GM12801 (cell line): ENCODE data around the gene DOK4.

Source experiments
- TF ChIP-seq, protein P1 (sequence below): IDR thresholded peaks from one replicate; pipeline ENCODE4 v1.5.1; 2011; ENCODE audit warnings: control low read depth; ENCODE audit not compliant: insufficient read length; ENCODE audit errors: extremely low read depth

DOK4 gene

DNA sequence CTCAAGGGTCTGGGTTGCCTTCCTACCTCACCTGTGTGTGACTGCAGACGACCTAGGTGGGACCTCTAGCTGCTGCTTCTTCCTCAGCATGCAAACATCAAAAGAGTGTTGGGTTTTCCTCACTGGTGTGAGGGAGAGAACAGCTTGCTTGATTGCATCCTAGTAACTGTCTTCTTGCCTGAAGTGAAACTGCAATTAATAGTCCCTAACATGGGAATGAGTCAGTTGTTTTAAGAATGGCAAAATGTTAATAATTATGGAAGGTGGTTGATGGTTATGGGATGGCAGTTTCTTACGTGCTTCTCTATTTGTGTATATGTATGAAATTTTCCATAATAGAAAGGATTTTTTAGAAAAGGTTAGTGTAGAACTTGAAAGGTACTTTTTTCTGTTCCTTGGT is 17.9 kb downstream of the DOK4 start:
- TF ChIP-seq, protein P1, sequence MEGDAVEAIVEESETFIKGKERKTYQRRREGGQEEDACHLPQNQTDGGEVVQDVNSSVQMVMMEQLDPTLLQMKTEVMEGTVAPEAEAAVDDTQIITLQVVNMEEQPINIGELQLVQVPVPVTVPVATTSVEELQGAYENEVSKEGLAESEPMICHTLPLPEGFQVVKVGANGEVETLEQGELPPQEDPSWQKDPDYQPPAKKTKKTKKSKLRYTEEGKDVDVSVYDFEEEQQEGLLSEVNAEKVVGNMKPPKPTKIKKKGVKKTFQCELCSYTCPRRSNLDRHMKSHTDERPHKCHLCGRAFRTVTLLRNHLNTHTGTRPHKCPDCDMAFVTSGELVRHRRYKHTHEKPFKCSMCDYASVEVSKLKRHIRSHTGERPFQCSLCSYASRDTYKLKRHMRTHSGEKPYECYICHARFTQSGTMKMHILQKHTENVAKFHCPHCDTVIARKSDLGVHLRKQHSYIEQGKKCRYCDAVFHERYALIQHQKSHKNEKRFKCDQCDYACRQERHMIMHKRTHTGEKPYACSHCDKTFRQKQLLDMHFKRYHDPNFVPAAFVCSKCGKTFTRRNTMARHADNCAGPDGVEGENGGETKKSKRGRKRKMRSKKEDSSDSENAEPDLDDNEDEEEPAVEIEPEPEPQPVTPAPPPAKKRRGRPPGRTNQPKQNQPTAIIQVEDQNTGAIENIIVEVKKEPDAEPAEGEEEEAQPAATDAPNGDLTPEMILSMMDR: no peak

DNA sequence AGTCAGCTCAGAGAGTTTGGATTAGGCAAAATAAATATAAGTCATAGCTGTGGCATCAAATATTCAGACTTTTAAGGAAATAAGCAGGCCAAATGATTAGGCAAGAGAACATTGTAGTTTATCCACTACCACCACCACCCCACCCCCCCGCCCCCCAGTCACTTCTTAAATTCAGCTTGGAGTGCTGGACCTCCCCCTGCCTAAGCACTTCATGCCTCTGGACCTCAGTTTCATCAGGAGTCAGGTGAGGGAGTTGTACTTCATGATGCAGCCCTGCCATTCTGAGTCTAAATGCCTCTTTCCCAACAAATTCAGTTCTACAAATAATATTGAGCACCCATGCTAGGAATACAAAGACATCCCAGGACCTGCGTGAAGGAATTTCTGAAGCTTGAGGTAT is 21.8 kb downstream of the DOK4 start:
- TF ChIP-seq, protein P1: no peak

DNA sequence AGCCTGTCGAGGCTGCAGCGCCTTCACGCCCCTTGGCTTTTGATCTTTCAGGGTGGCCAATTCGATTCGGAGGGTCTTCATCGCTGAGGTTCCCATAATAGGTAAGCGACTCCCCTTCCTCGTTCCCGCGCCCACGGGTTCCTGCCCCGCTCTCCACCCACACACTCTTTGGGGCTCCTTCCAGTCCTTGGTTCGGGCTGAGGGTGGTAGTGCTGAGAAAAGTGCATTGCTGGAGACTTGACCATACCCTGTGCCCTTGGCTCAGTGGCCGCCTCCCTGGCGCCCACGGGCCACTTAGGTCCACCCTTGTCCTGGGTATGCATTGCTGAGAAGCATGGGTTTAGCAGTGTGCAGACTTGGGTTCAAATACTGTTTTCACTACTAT is 23.3 kb downstream of the DOK4 start:
- TF ChIP-seq, protein P1: no peak

DNA sequence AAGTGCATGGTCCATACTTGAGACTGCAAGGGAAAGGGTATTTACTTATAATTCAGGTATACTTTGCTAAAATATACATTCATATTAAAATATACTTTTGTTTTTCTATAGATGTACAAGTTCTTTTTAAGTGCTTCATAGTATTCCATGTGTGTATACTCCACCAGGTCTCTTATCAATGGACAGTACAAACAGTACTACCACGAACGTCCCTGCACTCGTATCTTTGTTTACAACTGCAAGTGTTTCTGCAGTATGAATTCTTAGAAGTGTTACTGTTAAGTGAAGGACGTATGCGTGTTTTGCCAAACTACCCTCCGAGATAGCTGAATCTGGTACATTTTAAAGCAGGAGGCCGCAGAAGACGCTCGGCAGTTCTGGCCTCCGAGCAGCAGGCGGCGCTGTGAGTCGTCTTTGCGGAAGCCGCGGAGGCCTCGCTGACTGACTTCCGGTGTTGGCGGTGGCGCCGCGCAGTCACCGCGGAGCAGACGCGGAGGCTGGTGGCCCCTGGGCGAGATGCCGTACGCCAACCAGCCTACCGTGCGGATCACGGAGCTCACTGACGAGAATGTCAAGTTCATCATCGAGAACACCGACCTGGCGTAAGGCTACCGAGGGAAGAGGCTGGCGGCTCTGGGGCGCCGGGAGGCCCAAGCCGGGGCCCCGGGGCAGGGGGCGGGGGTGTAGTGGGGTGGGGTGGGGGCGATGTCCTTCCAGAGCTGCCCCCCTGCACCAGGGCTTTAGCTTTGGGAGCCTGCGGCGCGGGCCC is 23.9 kb downstream of the DOK4 start, which contains the start of gene POLR2C:
Gene POLR2C (plus strand): TSS at position 471 of the 769 bp plus-strand sequence. CDS start 46 bp downstream, at position 517.
- TF ChIP-seq, protein P1: peak; percentile 94

DNA sequence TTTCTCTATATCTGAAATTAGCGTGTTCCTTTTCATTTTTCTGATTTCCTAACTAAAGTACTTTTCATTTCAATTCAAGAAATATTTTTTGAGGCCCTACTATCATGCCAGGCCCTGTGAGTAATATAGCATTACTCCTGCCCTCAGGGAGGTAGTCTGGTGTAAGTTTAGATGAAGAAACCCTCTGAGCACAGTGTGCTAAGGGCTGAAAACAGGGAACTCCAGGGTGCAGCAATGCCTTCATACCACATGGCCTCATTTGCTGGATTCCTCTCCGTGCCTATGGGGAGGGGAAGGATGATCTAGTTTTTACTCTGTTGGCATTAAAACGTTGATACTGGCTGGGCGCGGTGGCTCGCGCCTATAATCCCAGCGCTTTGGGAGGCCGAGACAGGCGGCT is 34.3 kb downstream of the DOK4 start:
- TF ChIP-seq, protein P1: no peak

DNA sequence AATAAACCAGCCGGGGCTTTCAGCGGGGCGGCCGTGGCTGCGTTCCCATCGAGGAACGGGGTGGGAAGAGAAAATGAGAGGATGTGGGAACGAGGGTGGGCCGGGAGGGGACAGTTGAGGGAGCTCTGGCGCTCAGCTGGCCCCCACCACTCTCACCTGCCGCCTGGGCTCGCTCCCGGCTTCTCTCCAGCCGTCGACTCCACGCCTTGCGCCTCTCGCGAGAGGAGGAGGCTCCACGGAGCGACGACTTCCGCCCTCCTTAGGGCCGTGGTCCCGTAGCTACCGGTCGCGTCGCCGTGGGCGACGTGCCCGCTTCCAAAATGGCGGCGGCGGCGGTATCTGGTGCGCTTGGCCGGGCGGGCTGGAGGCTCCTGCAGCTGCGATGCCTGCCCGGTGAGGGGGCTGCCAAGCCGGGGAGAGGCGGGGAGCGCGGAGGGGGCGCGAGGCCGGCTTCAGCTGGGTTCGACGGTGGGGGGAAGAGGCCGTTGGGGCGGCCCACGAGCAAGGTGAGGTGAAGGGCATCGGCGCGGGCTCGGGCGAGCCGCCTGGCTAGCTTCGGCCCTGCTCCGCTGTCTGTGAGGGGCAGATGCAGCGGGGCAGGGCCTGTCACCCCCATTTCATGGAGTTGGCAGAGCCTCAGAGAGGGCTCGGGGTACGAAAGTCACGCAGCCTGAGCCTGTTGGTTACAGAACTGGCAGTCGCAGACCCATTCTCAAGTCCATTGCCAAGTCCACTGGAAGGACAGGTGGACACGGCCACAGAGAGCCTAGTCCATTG is 38.9 kb downstream of the DOK4 start, which contains the start of the genes CIAPIN1 and COQ9:
Gene CIAPIN1 (minus strand): TSS at position 200 of the 777 bp plus-strand sequence. CDS start 6,457 bp downstream, outside the sequence.
Gene COQ9 (plus strand): TSS at position 294 of the 777 bp plus-strand sequence. CDS start 27 bp downstream, at position 321.
- TF ChIP-seq, protein P1: no peak

DNA sequence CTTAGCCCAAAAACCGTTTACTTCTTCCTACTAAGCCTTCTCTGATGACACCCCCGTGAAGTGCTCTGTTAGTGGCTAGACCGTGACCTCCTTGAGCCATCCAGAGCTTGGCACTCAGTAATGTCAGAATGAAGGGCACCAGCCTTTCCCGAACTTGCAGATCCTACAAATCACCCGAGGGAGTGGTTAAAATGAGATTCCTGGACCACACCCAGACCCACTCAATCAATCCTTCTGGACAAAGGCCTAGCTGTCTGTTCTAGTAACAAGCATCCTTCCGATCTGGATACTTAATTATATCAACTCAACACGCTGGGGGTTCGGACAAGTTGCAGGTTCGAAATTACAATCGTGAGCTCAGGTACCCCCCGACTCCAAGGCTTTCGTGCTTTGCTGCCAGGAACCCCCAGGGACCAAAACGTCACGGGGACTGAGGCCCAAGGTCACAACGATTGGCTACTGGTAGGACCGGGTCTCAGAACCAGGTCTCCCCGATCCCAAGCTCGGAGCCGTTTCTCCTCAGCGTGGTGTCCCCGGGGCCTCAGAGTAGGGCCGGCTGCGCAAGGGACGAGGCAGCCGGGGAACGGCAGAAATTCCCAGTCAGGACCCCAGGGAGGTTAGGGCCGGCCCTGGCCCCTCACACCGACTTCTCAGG is 39.6 kb downstream of the DOK4 start:
- TF ChIP-seq, protein P1: no peak
